ENCODE results near the gene ADARB1. TPM values are rescaled to one million over a fixed set of nuclear protein-coding genes. Genes with fewer than 3 reads are reported as not detected.
A peak's percentile ranks its signal among the peaks of the same experiment; 100 is the strongest.

ADARB1 gene
- total and polyA plus RNA-seq, 2 of the 4 experiments (the other 2 are of a cell fraction): 39.8 to 47.3 TPM

- peak overlapping the region; percentile 97 to 98 for H4K8ac ChIP-seq (ENCODE audit: low read depth in 2 of 2, low read length in 2 of 2)
- H4K20me1 ChIP-seq (ENCODE audit: insufficient read depth, low read length): no peaks in the 10 kb centered on the region; the same call in 1 of the 2 replicates
- BruUV-seq (replicated peaks): no TSS peak
- peaks cover 26% of the 10 kb centered on the region for H3K4me1 ChIP-seq (ENCODE audit: control insufficient read depth, insufficient read depth, low read length)
- H2AK5ac ChIP-seq (ENCODE audit: low read depth, low read length): peak overlapping the region; percentile 100
- H3K9me1 ChIP-seq (ENCODE audit: insufficient read depth, low read length): peaks cover 9% of the 10 kb centered on the region
- H3K36me3 ChIP-seq (ENCODE audit: control insufficient read depth, insufficient read depth, low read length): no peaks in the 10 kb centered on the region
- POLR2A ChIA-PET (ENCODE audit: unreplicated experiment): no interaction called here
- H2AFZ ChIP-seq (replicated peaks; ENCODE audit: low read length, poor library complexity): peak overlapping the region; percentile 92
- H4K5ac ChIP-seq (ENCODE audit: low read depth, low read length): peak overlapping the region; percentile 97
- in situ Hi-C loops (cut with MboI; ENCODE audit: low sequenced_read_pairs): no loop called here
- intact Hi-C loops (cut with micrococcal nuclease): no loop called here
- ATAC-seq (ENCODE audit: low read depth) (no peak; the same call in 1 of the 2 replicates), DNase-seq (no peak)
- H2BK20ac ChIP-seq (ENCODE audit: low read depth, low read length): peak overlapping the region; percentile 98
- peak overlapping the region; percentile 47; the same call in 1 of the 2 replicates for H3K56ac ChIP-seq (ENCODE audit: extremely low read depth, insufficient read depth, low read length)
- no peaks in the 10 kb centered on the region for H3K27me3 ChIP-seq (ENCODE audit: control insufficient read depth, insufficient read depth, low read length)
- peak overlapping the region; percentile 97 for H2BK120ac ChIP-seq (ENCODE audit: low read depth, low read length)
- TF ChIP-seq POLR2A (IDR thresholded peaks at IDR 0.05; ENCODE audit: low read depth, low read length): peak; percentile 19; the same call in 1 of the 2 replicates
- TF ChIP-seq MXI1 (IDR thresholded peaks at IDR 0.05; ENCODE audit: borderline replicate concordance, low read depth, low read length): no peak
- CTCF ChIA-PET: no interaction called here
- 0 out of 2 replicates have a peak overlapping the region, but pooled peaks have one; percentile 29 for H3K4me2 ChIP-seq (ENCODE audit: low read depth, low read length)
- peak overlapping the region; percentile 100 for H3K4ac ChIP-seq (ENCODE audit: low read depth, low read length)
- H3K14ac ChIP-seq (replicated peaks; ENCODE audit: low read depth, low read length): peak overlapping the region; percentile 91
- peaks cover 7 to 12% of the 10 kb centered on the region in 2 experiments; a peak in 3 of 4 replicates for H3K79me1 ChIP-seq (ENCODE audit: low read depth in 1 of 2, low read length in 2 of 2)
- 85 to 100% methylated on average over 5 to 7 of the region's 7 CpGs for WGBS, 2 experiments (ENCODE audit: extremely low coverage in 2 of 2, insufficient read length in 1 of 2)
- H3K9me3 ChIP-seq (ENCODE audit: control insufficient read depth, insufficient read depth, low read length): peaks cover 4% of the 10 kb centered on the region
- H2BK15ac ChIP-seq (ENCODE audit: low read depth, low read length): peak overlapping the region; percentile 100
- H3K27ac ChIP-seq (ENCODE audit: insufficient read depth, low read length): peak overlapping the region; percentile 82
- H3K23ac ChIP-seq (ENCODE audit: low read depth, low read length): peak overlapping the region; percentile 99
- peak overlapping the region; percentile 92 for H2AK9ac ChIP-seq (replicated peaks; ENCODE audit: low read depth, low read length, poor library complexity)
- H4K91ac ChIP-seq (ENCODE audit: insufficient read depth, low read depth, low read length): peak overlapping the region; percentile 98
- no peak overlapping the region for H3K4me3 ChIP-seq (ENCODE audit: insufficient read depth, low read depth, low read length)
- H3K9ac ChIP-seq (ENCODE audit: low read depth, low read length): peak overlapping the region; percentile 44
- H3K18ac ChIP-seq (ENCODE audit: low read depth, low read length): peak overlapping the region; percentile 96
- dilution Hi-C loops (cut with HindIII; ENCODE audit: low sequenced_read_pairs, unreplicated experiment): no loop called here
- peak overlapping the region; percentile 82 for H2BK5ac ChIP-seq (ENCODE audit: low read depth, low read length, poor library complexity, severe bottlenecking)
Observed at GRCh38 chr21:45041984-45042663, 32.3 kb upstream of the ADARB1 start.

Data from IMR-90 (cell line).